MM.1S (cell line): ENCODE results near the gene LIN9.

Experiments used
- CTCF ChIP-seq: fragments of 300-600 bp; sonication (generic); IDR thresholded peaks from 2 replicates; pipeline ENCODE4 v1.5.1; 2016; ENCODE audit warnings: antibody characterized with exemption, low read length, mixed read lengths
- EZH2 ChIP-seq: fragments of 300-600 bp; sonication (generic); optimal IDR thresholded peaks from 2 replicates; pipeline ENCODE3; 2017; ENCODE audit warnings: low read depth, mild to moderate bottlenecking, antibody characterized with exemption, low read length, mixed read lengths

- TF ChIP-seq EZH2 (no peak), CTCF (no peak)
Measured at GRCh38 chr1:226204198-226204597, 104.8 kb downstream of the LIN9 start.
